ENCODE measurements around the gene FAM47E. TPM values are rescaled to one million over a fixed set of nuclear protein-coding genes. Genes with fewer than 3 reads are reported as not detected.

FAM47E gene
- total RNA-seq, 1 experiment from 2014 or later: 2.0 TPM

GRCh38 chr4:76209881-76210280, 41.6 kb upstream of the FAM47E start:
- H3K9ac ChIP-seq (ENCODE audit: extremely low read depth, insufficient read length, low read length): no peak overlapping the region
- H2AFZ ChIP-seq (ENCODE audit: low read length): no peak overlapping the region
- H2BK120ac ChIP-seq (ENCODE audit: low read depth, low read length, poor library complexity, severe bottlenecking): no peak overlapping the region
- no peak for DNase-seq
- H3K56ac ChIP-seq (ENCODE audit: insufficient read length, low read depth, low read length): no peak overlapping the region
- no peak overlapping the region for H3K4ac ChIP-seq (ENCODE audit: low read depth, low read length)
- H3K79me1 ChIP-seq (ENCODE audit: insufficient read depth, low read depth, low read length, poor library complexity, severe bottlenecking): no peaks in the 10 kb centered on the region
- Mint-ChIP-seq H3K9me3 (no peaks in the 10 kb centered on the region), H3K4me1 (peaks cover 33% of the 10 kb centered on the region in 2 experiments), H3K27ac (no peak overlapping the region), H3K27me3 (ENCODE audit: low read depth) (peaks cover 5% of the 10 kb centered on the region), H3K36me3 (ENCODE audit: insufficient read depth in 1 of 3, low read depth in 3 of 3) (no peaks in the 10 kb centered on the region; a peak in 1 of 7 replicates), H3K4me3 (no peak overlapping the region)
- no peak overlapping the region for H4K91ac ChIP-seq (ENCODE audit: insufficient read length, low read depth, low read length)
- H2BK20ac ChIP-seq (ENCODE audit: low read depth, low read length, poor library complexity, severe bottlenecking): no peak overlapping the region
- H4K5ac ChIP-seq (ENCODE audit: insufficient read length, low read depth, low read length): no peak overlapping the region
- TF ChIP-seq CTCF (conservative IDR thresholded peaks at IDR 0.05): no peak
- H3T11ph ChIP-seq (ENCODE audit: low read length): no peak overlapping the region
- H3K27me3 ChIP-seq (ENCODE audit: insufficient read depth, low read length): no peaks in the 10 kb centered on the region
- no peak overlapping the region for H4K8ac ChIP-seq (replicated peaks; ENCODE audit: insufficient read length, low read depth, low read length)
- H2BK15ac ChIP-seq (ENCODE audit: low read depth, low read length): no peak overlapping the region
- no peaks in the 10 kb centered on the region for H4K20me1 ChIP-seq (ENCODE audit: control insufficient read depth, insufficient read depth, insufficient read length)
- H3K23ac ChIP-seq (ENCODE audit: insufficient read length, low read depth, low read length): no peak overlapping the region
- H3K4me1 ChIP-seq (ENCODE audit: insufficient read depth, low read length): peaks cover 3% of the 10 kb centered on the region; the same call in 1 of the 2 replicates
- H3K18ac ChIP-seq (ENCODE audit: insufficient read length, low read depth, low read length): no peak overlapping the region
- H2BK5ac ChIP-seq (ENCODE audit: insufficient read length, low read length): no peak overlapping the region
- H2AK5ac ChIP-seq (ENCODE audit: insufficient read length, low read length): no peak overlapping the region
- no peaks in the 10 kb centered on the region; the same call in 1 of the 2 replicates for H3K79me2 ChIP-seq (ENCODE audit: insufficient read depth, low read length)
- H3K14ac ChIP-seq (ENCODE audit: insufficient read depth, low read length): no peak overlapping the region
- peaks cover 10% of the 10 kb centered on the region for H3K23me2 ChIP-seq (ENCODE audit: insufficient read length, low read depth, low read length, poor library complexity, severe bottlenecking)
- WGBS (ENCODE audit: extremely low coverage, insufficient read length, low lambda C conversion rate): no CpG with 5 or more reads among the region's 4 CpGs
- no peak overlapping the region for H3K27ac ChIP-seq (ENCODE audit: insufficient read length, low read depth, low read length)
- H3K9me3 ChIP-seq (ENCODE audit: control insufficient read depth, low read depth, low read length): no peaks in the 10 kb centered on the region
- H3K4me2 ChIP-seq (ENCODE audit: insufficient read depth, insufficient read length, low read length): no peak overlapping the region
- H2BK12ac ChIP-seq (ENCODE audit: insufficient read length, low read depth, low read length): no peak overlapping the region

All from H9 (cell line).